ENCODE results near the gene EMP2. TPM values are rescaled to one million over a fixed set of nuclear protein-coding genes. Genes with fewer than 3 reads are reported as not detected.

The EMP2 gene
- total and polyA plus RNA-seq, 4 experiments from 2014 or later, result not detected

DNA sequence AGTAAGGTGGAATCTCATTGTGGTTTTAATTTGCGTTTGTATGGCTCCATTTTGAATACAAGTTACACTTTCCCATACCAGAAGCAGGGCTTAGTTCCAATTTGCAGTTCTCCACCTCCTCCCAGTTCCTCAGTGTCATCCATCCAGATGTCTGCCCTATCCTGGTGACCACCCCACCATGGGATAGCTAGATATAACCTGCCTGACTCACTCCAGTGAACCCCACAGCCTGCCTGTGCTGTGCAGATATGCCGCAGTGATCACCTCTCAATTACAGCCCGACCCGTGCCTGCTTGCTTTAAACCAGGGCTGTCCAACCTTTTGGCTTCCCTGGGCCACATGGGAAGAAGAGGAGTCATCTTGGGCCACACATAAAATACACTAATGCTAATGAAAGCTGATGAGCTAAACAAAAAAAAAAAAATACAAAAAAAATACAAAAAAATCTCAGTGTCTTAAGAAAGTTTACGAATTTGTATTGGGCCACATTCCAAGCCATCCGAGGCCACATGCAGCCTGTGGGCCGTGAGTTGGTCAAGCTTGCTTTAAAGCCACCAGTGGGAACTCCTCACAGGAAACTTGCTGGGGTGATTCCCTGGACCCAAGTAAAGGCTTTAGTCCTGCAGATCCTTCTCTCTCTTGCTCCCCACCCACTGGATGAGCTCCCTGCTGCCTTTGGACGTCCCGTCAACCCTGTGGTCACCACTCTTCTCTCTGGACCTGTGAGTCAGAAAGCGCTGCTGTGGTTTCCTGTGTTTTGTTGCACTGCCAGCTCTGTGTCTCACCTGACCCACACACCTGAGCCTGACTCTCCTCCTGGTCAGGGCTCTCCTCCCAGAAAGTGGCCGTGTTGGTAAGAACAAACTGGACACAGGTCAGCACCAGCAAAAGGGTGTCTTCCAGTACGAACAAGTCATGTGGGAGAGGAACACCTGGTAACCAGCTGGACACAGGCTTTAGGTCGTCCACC, 83.0 kb downstream of the EMP2 start:
- Mint-ChIP-seq H3K9me3 (peaks cover 5 to 39% (median 28%) of the 10 kb centered on the region in 8 donors), H3K27ac (no peak overlapping the region), H3K4me3 (no peak overlapping the region), H3K36me3 (peaks cover 0 to 4% of the 10 kb centered on the region in 2 donors), H3K27me3 (no peaks in the 10 kb centered on the region), H3K4me1 (peaks cover 0 to 2% (median 0%) of the 10 kb centered on the region in 4 donors)
- no peak overlapping the region for H3K27ac ChIP-seq (ENCODE audit: low read depth, low read length)
- H3K4me1 ChIP-seq (ENCODE audit: insufficient read depth, low read length), result no peaks in the 10 kb centered on the region
- no peaks in the 10 kb centered on the region for H3K27me3 ChIP-seq (ENCODE audit: insufficient read depth, low read length)
- CTCF ChIA-PET (ENCODE audit: partially characterized antibody), result interaction anchor here (0.7 to 1.2 kb wide), 3 partner anchors 17 to 178 kb away, joined by 3 to 4 read pairs (median 3); no protein-coding TSS in a partner anchor
- intact Hi-C loops (cut with micrococcal nuclease), result no loop called here
- H3K4me3 ChIP-seq (ENCODE audit: low read length in 2 of 2), result no peak overlapping the region
- peaks cover 0 to 9% of the 10 kb centered on the region in 2 donors for H3K9me3 ChIP-seq (ENCODE audit: control insufficient read depth in 1 of 2, low read length in 2 of 2)
- POLR2A ChIA-PET (ENCODE audit: partially characterized antibody), result interaction anchor here (1.0 kb wide), 2 partner anchors 111 to 247 kb away, joined by 4 to 8 read pairs; partner anchors contain the start of genes ATF7IP2 and NUBP1
- H3K36me3 ChIP-seq (ENCODE audit: insufficient read depth, low read length), result no peaks in the 10 kb centered on the region
- DNase-seq, result no peak

DNA sequence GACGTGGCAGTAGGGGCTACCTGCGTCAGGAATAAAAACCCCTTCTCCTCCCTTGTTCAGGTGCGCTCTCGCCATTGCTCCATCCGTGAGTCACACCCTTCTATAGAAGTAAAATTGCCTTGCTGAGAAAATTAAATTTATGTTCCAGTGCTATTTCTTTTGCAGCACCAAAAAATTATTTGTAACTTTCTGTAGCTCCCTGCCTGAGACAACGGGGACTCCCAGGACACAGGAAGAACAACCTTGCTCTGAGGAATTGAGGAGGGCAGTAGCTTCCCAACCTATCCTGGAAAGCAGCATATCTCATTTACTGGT, 85.4 kb downstream of the EMP2 start:
- Mint-ChIP-seq H3K36me3 (peaks cover 0 to 4% of the 10 kb centered on the region in 2 donors), H3K27me3 (no peaks in the 10 kb centered on the region), H3K4me1 (peaks cover 0 to 2% (median 0%) of the 10 kb centered on the region in 4 donors), H3K9me3 (peaks cover 5 to 39% (median 28%) of the 10 kb centered on the region in 8 donors), H3K4me3 (no peak overlapping the region), H3K27ac (no peak overlapping the region)
- no peaks in the 10 kb centered on the region for H3K27me3 ChIP-seq (ENCODE audit: insufficient read depth, low read length)
- no peaks in the 10 kb centered on the region for H3K4me1 ChIP-seq (ENCODE audit: insufficient read depth, low read length)
- no peak overlapping the region for H3K27ac ChIP-seq (ENCODE audit: low read depth, low read length)
- no peak overlapping the region for H3K4me3 ChIP-seq (ENCODE audit: low read length in 2 of 2)
- intact Hi-C loops (cut with micrococcal nuclease), result no loop called here
- ChIA-PET CTCF (ENCODE audit: partially characterized antibody) (interaction anchor here (0.6 kb wide), 1 partner anchor 181 kb away, joined by 3 read pairs; no protein-coding TSS in a partner anchor), POLR2A (ENCODE audit: partially characterized antibody) (no interaction called here)
- H3K36me3 ChIP-seq (ENCODE audit: insufficient read depth, low read length), result no peaks in the 10 kb centered on the region
- peaks cover 0 to 9% of the 10 kb centered on the region in 2 donors for H3K9me3 ChIP-seq (ENCODE audit: control insufficient read depth in 1 of 2, low read length in 2 of 2)
- no peak for DNase-seq

DNA sequence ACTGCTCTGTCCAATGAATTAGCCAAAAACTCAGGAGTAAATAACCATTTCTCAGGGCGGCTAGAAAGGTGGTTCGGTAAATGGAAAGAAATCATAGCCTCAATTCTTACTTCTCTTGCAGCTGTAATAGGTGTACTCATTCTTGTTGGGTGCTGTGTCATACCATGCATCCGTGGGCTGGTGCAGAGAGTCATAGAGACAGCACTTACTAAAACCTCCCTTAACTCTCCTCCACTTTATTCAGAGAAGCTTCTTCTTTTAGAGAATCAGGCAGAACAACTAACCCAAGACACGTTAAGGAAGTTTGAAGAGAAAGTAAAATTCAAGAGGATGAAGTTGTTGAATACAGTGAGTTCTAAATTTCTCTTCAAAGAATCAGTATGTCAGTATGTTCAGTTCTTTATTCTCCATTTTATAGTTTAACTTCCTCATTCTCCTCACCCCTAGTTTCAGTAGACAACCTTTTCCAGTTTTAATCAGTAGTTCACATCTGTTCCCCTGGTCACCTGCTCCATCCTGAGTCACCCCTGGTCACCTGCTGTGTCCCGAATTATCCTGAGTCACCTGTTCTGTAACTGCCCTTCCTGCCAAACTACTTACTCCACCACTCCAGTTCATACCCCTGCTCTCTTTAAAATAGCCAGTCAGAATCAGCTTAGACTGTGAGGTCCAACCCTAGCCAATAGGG, 85.9 kb downstream of the EMP2 start:
- no peaks in the 10 kb centered on the region for H3K27me3 ChIP-seq (ENCODE audit: insufficient read depth, low read length)
- H3K27me3 Mint-ChIP-seq, result no peaks in the 10 kb centered on the region
- intact Hi-C loops (cut with micrococcal nuclease), result no loop called here
- no peak for DNase-seq
- H3K36me3 Mint-ChIP-seq, result peaks cover 0 to 4% of the 10 kb centered on the region in 2 donors
- H3K4me3 ChIP-seq (ENCODE audit: low read length in 2 of 2), result no peak overlapping the region
- H3K4me1 ChIP-seq (ENCODE audit: insufficient read depth, low read length), result no peaks in the 10 kb centered on the region
- H3K4me1 Mint-ChIP-seq, result peaks cover 0 to 2% (median 0%) of the 10 kb centered on the region in 4 donors
- H3K9me3 Mint-ChIP-seq, result peaks cover 5 to 39% (median 28%) of the 10 kb centered on the region in 8 donors
- H3K36me3 ChIP-seq (ENCODE audit: insufficient read depth, low read length), result no peaks in the 10 kb centered on the region
- no peak overlapping the region for H3K27ac Mint-ChIP-seq
- peaks cover 0 to 9% of the 10 kb centered on the region in 2 donors for H3K9me3 ChIP-seq (ENCODE audit: control insufficient read depth in 1 of 2, low read length in 2 of 2)
- H3K4me3 Mint-ChIP-seq, result peak overlapping the region in 1 of 8 donors; percentile 26
- H3K27ac ChIP-seq (ENCODE audit: low read depth, low read length), result no peak overlapping the region
- ChIA-PET CTCF (ENCODE audit: partially characterized antibody) (interaction anchor here (0.6 to 1.6 kb wide), 2 partner anchors 13 to 181 kb away, joined by 3 to 5 read pairs; no protein-coding TSS in a partner anchor), POLR2A (ENCODE audit: partially characterized antibody) (no interaction called here)

DNA sequence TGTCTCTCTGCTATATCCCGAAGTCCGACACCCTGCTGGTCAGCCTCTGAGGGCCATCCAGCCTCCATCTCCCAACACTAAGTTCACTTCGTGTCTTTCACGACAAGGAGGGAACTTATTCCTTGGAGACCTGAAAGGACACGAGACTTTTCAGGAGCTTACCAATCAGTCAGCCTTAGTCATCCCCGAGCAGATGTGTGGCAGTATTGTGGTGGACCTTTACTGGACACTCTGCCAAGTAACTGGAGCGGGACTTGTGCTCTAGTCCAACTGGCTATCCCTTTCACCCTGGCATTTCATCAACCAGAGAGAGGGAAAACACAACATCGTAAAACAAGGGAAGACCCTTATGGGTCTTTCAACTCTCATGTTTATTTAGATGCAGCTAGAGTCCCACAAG, 87.1 kb downstream of the EMP2 start:
- intact Hi-C loops (cut with micrococcal nuclease), result no loop called here
- POLR2A ChIA-PET (ENCODE audit: partially characterized antibody), result no interaction called here

DNA sequence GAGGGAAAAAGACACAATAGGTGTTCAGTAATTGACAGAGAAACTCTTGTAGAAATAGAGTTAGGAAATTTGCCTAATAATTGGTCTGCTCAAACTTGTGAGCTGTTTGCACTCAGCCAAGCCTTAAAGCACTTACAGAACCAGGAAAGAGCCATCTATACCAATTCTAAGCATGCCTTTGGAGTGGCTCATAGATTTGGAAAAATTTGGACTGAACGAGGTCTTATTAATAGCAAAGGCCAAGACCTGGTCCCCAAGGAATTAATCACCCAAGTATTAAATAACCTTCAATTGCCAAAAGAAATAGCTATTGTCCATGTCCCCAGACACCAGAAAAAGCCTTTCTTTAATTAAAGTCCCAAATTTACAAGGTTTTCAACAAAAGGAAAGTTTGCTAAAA, 90.3 kb downstream of the EMP2 start:
- intact Hi-C loops (cut with micrococcal nuclease), result no loop called here
- POLR2A ChIA-PET (ENCODE audit: partially characterized antibody), result no interaction called here
- H3K9me3 ChIP-seq (ENCODE audit: control insufficient read depth in 1 of 2, low read length in 2 of 2), result peaks cover 0 to 17% of the 10 kb centered on the region in 2 donors

More for the DNA sequence above, 87.1 kb downstream of the EMP2 start:
- Histone ChIP-seq H3K9me3 (ENCODE audit: control insufficient read depth in 1 of 2, low read length in 2 of 2) (peaks cover 0 to 9% of the 10 kb centered on the region in 2 donors), H3K27ac (ENCODE audit: low read depth, low read length) (no peak overlapping the region), H3K27me3 (ENCODE audit: insufficient read depth, low read length) (no peaks in the 10 kb centered on the region), H3K36me3 (ENCODE audit: insufficient read depth, low read length) (no peaks in the 10 kb centered on the region), H3K4me3 (ENCODE audit: low read length in 2 of 2) (no peak overlapping the region), H3K4me1 (ENCODE audit: insufficient read depth, low read length) (no peaks in the 10 kb centered on the region)
- peaks cover 0 to 2% (median 0%) of the 10 kb centered on the region in 4 donors for H3K4me1 Mint-ChIP-seq
- no peak overlapping the region for H3K4me3 Mint-ChIP-seq
- H3K27ac Mint-ChIP-seq, result no peak overlapping the region
- no peaks in the 10 kb centered on the region for H3K27me3 Mint-ChIP-seq
- peaks cover 0 to 4% of the 10 kb centered on the region in 2 donors for H3K36me3 Mint-ChIP-seq
- CTCF ChIA-PET (ENCODE audit: partially characterized antibody), result interaction anchor here (1.0 to 1.6 kb wide), 3 partner anchors 11 to 19 kb away, joined by 3 to 5 read pairs (median 3); no protein-coding TSS in a partner anchor
- peaks cover 5 to 39% (median 28%) of the 10 kb centered on the region in 8 donors for H3K9me3 Mint-ChIP-seq
- no peak for DNase-seq

DNA sequence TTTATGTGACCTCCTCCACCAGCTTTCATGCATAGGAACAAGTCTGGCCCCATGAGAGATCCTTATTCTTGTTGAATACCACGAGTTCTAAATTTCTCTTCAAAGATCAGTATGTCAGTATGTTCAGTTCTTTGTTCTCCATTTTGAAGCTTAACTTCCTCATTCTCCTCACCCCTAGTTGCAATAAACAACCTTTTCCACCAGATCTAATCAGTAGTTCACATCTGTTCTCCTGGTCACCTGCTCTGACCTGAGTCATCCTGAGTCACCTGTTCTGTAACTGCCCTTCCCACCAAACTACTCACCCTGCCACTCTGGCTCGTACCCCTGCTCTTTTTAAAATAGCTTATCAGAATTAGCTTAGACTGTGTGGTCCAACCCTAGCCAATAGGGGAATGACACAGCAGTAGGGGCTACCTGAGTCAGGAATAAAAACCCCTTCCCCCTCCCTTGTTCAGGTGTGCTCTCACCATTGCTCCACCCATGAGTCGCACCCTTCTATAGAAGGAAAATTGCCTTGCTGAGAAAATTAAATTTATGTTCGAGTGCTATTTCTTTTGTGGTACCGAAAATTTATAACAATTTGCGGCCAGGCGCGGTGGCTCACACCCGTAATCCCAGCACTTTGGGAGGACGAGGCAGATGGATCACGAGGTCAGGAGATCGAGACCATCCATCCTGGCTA, 94.6 kb downstream of the EMP2 start:
- no peak for DNase-seq
- peaks cover 10% of the 10 kb centered on the region for H3K36me3 ChIP-seq (ENCODE audit: insufficient read depth, low read length)
- CTCF ChIA-PET (ENCODE audit: partially characterized antibody), result no interaction called here
- Mint-ChIP-seq H3K36me3 (peaks cover 28 to 35% of the 10 kb centered on the region in 2 donors), H3K9me3 (peaks cover 0 to 57% (median 43%) of the 10 kb centered on the region in 8 donors), H3K27ac (peak overlapping the region in 2 of 7 donors; percentile 41 to 42), H3K4me3 (peak overlapping the region in 1 of 8 donors; percentile 21), H3K4me1 (peaks cover 0 to 2% (median 0%) of the 10 kb centered on the region in 4 donors), H3K27me3 (no peaks in the 10 kb centered on the region)
- peaks cover 0 to 21% of the 10 kb centered on the region in 2 donors for H3K9me3 ChIP-seq (ENCODE audit: control insufficient read depth in 1 of 2, low read length in 2 of 2)
- intact Hi-C loops (cut with micrococcal nuclease), result no loop called here
- H3K27me3 ChIP-seq (ENCODE audit: insufficient read depth, low read length), result no peaks in the 10 kb centered on the region
- H3K27ac ChIP-seq (ENCODE audit: low read depth, low read length), result no peak overlapping the region
- H3K4me3 ChIP-seq (ENCODE audit: low read length in 2 of 2), result no peak overlapping the region
- POLR2A ChIA-PET (ENCODE audit: partially characterized antibody), result no interaction called here
- H3K4me1 ChIP-seq (ENCODE audit: insufficient read depth, low read length), result no peaks in the 10 kb centered on the region

More for the DNA sequence above, 90.3 kb downstream of the EMP2 start:
- no peaks in the 10 kb centered on the region for H3K27me3 ChIP-seq (ENCODE audit: insufficient read depth, low read length)
- H3K36me3 ChIP-seq (ENCODE audit: insufficient read depth, low read length), result no peaks in the 10 kb centered on the region
- no peak overlapping the region for H3K27ac Mint-ChIP-seq
- CTCF ChIA-PET (ENCODE audit: partially characterized antibody), result interaction anchor here (1.0 kb wide), 1 partner anchor 176 kb away, joined by 4 read pairs; no protein-coding TSS in a partner anchor
- no peak for DNase-seq
- no peak overlapping the region for H3K4me3 Mint-ChIP-seq
- H3K4me3 ChIP-seq (ENCODE audit: low read length in 2 of 2), result no peak overlapping the region
- no peak overlapping the region for H3K27ac ChIP-seq (ENCODE audit: low read depth, low read length)
- peaks cover 3 to 44% (median 37%) of the 10 kb centered on the region in 8 donors for H3K9me3 Mint-ChIP-seq
- peaks cover 0 to 4% (median 0%) of the 10 kb centered on the region in 4 donors for H3K4me1 Mint-ChIP-seq
- H3K4me1 ChIP-seq (ENCODE audit: insufficient read depth, low read length), result no peaks in the 10 kb centered on the region
- H3K27me3 Mint-ChIP-seq, result no peaks in the 10 kb centered on the region
- peaks cover 4% of the 10 kb centered on the region in 2 donors for H3K36me3 Mint-ChIP-seq
